SK-N-SH treated with all-trans-retinoic acid at 6 μM for 48 hours (cell line): ENCODE results near the gene CDIP1.

ENCODE experiments used
- ATAC-seq: fragments of 200-7000 bp; cut with Tn5 transposase; 3 replicates; pipeline ENCODE4 v1.9.1; 2020; ENCODE audit warnings: mild to moderate bottlenecking, moderate library complexity
- ARNTL ChIP-seq: fragments of 450-650 bp; formaldehyde crosslinking; IDR thresholded peaks from 2 replicates; pipeline ENCODE4 v1.5.0; 2020; ENCODE audit warnings: low read depth, mild to moderate bottlenecking, moderate library complexity, borderline replicate concordance
- BACH2 ChIP-seq: fragments of 250-450 bp; sonication (Bioruptor Pico); IDR thresholded peaks from 2 replicates; pipeline ENCODE4 v1.9.0; 2021; ENCODE audit warnings: mild to moderate bottlenecking, borderline replicate concordance
- CSDC2 ChIP-seq: fragments of 250-450 bp; sonication (Bioruptor Pico); IDR thresholded peaks from 2 replicates; pipeline ENCODE4 v1.5.0; 2020; ENCODE audit warnings: mild to moderate bottlenecking, moderate library complexity
- ISL1 ChIP-seq: fragments of 250-450 bp; sonication (Bioruptor Pico); IDR thresholded peaks from 2 replicates; pipeline ENCODE4 v2.1.2; 2022; ENCODE audit warnings: mild to moderate bottlenecking, moderate library complexity
- OSR1 ChIP-seq: fragments of 250-450 bp; sonication (Bioruptor Pico); IDR thresholded peaks from 2 replicates; pipeline ENCODE4 v1.8.0; 2022; ENCODE audit warnings: moderate library complexity, mild to moderate bottlenecking, inconsistent platforms
- SNAI2 ChIP-seq: fragments of 250-450 bp; sonication (Bioruptor Pico); IDR thresholded peaks from 2 replicates; pipeline ENCODE4 v1.5.0; 2020; ENCODE audit warnings: mild to moderate bottlenecking, moderate library complexity
- TCF4 ChIP-seq: fragments of 250-450 bp; sonication (Bioruptor Pico); IDR thresholded peaks from 2 replicates; pipeline ENCODE4 v1.8.0; 2021; ENCODE audit warnings: mild to moderate bottlenecking, moderate library complexity, borderline replicate concordance
- TOX ChIP-seq: fragments of 250-450 bp; sonication (Bioruptor Pico); IDR thresholded peaks from 2 replicates; pipeline ENCODE4 v1.8.0; 2021; ENCODE audit warnings: mild to moderate bottlenecking, moderate library complexity, borderline replicate concordance
- ZC3H10 ChIP-seq: fragments of 250-450 bp; sonication (Bioruptor Pico); IDR thresholded peaks from 2 replicates; pipeline ENCODE4 v1.5.1; 2021; ENCODE audit warnings: mild to moderate bottlenecking, moderate library complexity
- ZFP3 ChIP-seq: fragments of 250-450 bp; sonication (Bioruptor Pico); IDR thresholded peaks from 2 replicates; pipeline ENCODE4 v1.5.0; 2020; ENCODE audit warnings: mild to moderate bottlenecking, moderate library complexity
- ZFP30 ChIP-seq: fragments of 450-650 bp; formaldehyde crosslinking; IDR thresholded peaks from 2 replicates; pipeline ENCODE4 v1.5.0; 2022; ENCODE audit warnings: mild to moderate bottlenecking, moderate library complexity
- ZNF565 ChIP-seq: fragments of 450-650 bp; formaldehyde crosslinking; conservative IDR thresholded peaks from 2 replicates; pipeline ENCODE4 v1.5.0; 2020; ENCODE audit warnings: low read depth, mild to moderate bottlenecking, moderate library complexity
- ZNF70 ChIP-seq: fragments of 450-650 bp; formaldehyde crosslinking; IDR thresholded peaks from 2 replicates; pipeline ENCODE4 v1.5.0; 2020; ENCODE audit warnings: mild to moderate bottlenecking, moderate library complexity
- TF ChIP-seq, protein P1 (sequence below): fragments of 250-450 bp; sonication (Bioruptor Pico); IDR thresholded peaks from 2 replicates; pipeline ENCODE4 v1.5.1; 2020; ENCODE audit warnings: low read depth, mild to moderate bottlenecking, moderate library complexity
- TF ChIP-seq, protein P2 (sequence below): fragments of 250-450 bp; sonication (Bioruptor Pico); IDR thresholded peaks from 2 replicates; pipeline ENCODE4 v1.5.1; 2021; ENCODE audit warnings: mild to moderate bottlenecking, moderate library complexity
- TF ChIP-seq, protein P3 (sequence below): fragments of 250-450 bp; sonication (Bioruptor Pico); IDR thresholded peaks from 2 replicates; pipeline ENCODE4 v1.5.0; 2020; ENCODE audit warnings: mild to moderate bottlenecking, moderate library complexity
- TF ChIP-seq, protein P4 (sequence below): fragments of 250-450 bp; sonication (Bioruptor Pico); IDR thresholded peaks from 2 replicates; pipeline ENCODE4 v1.8.0; 2021; ENCODE audit warnings: low read depth, mild to moderate bottlenecking, moderate library complexity, borderline replicate concordance

Gene CDIP1

DNA sequence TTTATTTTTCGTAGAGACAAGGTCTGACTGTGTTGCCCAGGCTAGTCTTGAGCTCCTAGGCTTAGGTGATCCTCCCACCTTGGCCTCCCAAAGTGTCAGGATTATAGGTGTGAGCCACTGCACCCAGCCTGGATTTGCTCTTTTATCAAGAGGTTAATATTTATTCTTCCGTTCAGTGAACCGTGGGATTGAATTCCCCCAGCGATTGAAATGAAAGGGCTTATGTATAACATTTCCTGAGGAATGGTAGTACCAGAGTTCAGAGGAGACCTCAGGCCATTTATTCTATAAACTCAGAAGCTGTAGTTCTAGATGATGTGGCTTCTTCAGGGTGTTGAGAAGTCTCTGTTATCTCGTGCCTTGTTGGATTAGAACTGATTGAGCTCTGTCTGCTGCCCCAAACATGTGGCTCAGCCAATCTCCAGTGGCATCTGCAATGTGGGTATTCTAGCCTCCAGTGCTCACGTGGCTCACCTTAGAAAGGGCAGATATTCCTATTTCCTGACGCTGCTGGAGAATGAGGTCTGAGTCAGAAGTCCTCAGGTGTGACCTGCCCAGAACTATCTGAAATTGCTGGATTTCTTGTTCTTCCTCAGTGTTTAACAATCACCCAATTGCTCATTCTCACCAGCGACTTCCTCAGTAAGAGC lies 39.9 kb downstream of the CDIP1 start:
- no peak for ATAC-seq
- TF ChIP-seq ISL1 (CRISPR knock-in tag), result no peak
- TF ChIP-seq, protein P1, sequence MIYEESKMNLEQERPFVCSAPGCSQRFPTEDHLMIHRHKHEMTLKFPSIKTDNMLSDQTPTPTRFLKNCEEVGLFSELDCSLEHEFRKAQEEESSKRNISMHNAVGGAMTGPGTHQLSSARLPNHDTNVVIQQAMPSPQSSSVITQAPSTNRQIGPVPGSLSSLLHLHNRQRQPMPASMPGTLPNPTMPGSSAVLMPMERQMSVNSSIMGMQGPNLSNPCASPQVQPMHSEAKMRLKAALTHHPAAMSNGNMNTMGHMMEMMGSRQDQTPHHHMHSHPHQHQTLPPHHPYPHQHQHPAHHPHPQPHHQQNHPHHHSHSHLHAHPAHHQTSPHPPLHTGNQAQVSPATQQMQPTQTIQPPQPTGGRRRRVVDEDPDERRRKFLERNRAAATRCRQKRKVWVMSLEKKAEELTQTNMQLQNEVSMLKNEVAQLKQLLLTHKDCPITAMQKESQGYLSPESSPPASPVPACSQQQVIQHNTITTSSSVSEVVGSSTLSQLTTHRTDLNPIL (CRISPR knock-in tag), result no peak
- TF ChIP-seq ZFP3, result no peak
- TF ChIP-seq ZNF70 (CRISPR knock-in tag), result no peak
- TF ChIP-seq, protein P2, sequence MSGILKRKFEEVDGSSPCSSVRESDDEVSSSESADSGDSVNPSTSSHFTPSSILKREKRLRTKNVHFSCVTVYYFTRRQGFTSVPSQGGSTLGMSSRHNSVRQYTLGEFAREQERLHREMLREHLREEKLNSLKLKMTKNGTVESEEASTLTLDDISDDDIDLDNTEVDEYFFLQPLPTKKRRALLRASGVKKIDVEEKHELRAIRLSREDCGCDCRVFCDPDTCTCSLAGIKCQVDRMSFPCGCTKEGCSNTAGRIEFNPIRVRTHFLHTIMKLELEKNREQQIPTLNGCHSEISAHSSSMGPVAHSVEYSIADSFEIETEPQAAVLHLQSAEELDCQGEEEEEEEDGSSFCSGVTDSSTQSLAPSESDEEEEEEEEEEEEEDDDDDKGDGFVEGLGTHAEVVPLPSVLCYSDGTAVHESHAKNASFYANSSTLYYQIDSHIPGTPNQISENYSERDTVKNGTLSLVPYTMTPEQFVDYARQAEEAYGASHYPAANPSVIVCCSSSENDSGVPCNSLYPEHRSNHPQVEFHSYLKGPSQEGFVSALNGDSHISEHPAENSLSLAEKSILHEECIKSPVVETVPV (CRISPR knock-in tag), result no peak
- TF ChIP-seq BACH2 (CRISPR knock-in tag), result no peak
- TF ChIP-seq ZFP30 (CRISPR knock-in tag), result no peak
- TF ChIP-seq, protein P3, sequence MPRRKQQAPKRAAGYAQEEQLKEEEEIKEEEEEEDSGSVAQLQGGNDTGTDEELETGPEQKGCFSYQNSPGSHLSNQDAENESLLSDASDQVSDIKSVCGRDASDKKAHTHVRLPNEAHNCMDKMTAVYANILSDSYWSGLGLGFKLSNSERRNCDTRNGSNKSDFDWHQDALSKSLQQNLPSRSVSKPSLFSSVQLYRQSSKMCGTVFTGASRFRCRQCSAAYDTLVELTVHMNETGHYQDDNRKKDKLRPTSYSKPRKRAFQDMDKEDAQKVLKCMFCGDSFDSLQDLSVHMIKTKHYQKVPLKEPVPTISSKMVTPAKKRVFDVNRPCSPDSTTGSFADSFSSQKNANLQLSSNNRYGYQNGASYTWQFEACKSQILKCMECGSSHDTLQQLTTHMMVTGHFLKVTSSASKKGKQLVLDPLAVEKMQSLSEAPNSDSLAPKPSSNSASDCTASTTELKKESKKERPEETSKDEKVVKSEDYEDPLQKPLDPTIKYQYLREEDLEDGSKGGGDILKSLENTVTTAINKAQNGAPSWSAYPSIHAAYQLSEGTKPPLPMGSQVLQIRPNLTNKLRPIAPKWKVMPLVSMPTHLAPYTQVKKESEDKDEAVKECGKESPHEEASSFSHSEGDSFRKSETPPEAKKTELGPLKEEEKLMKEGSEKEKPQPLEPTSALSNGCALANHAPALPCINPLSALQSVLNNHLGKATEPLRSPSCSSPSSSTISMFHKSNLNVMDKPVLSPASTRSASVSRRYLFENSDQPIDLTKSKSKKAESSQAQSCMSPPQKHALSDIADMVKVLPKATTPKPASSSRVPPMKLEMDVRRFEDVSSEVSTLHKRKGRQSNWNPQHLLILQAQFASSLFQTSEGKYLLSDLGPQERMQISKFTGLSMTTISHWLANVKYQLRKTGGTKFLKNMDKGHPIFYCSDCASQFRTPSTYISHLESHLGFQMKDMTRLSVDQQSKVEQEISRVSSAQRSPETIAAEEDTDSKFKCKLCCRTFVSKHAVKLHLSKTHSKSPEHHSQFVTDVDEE, result no peak
- no peak for TF ChIP-seq ZC3H10 (CRISPR knock-in tag)
- no peak for TF ChIP-seq ARNTL (CRISPR knock-in tag)
- no peak for TF ChIP-seq OSR1 (CRISPR knock-in tag)
- TF ChIP-seq TCF4 (CRISPR knock-in tag), result no peak

DNA sequence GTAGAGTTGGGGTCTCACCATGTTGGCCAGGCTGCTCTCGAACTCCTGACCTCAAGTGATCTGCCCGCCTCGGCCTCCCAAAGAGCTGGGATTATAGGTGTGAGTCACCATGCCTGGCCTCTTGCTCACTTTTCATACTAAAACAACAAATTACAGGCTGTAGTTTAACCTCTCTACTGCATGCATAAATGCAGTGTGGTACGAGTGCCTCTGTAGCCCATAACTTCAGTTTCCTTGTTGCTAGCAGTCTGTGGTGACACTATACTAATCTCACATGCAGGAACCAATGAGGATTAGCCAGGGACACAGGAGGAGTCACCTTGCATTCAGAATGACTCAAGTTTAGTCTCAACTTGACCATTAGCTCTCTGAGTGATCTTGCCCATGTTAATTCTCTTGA lies 42.3 kb downstream of the CDIP1 start:
- TF ChIP-seq BACH2 (CRISPR knock-in tag) (no peak), OSR1 (CRISPR knock-in tag) (no peak), ISL1 (CRISPR knock-in tag) (no peak), CSDC2 (no peak), ZC3H10 (CRISPR knock-in tag) (no peak), TOX (CRISPR knock-in tag) (no peak), ZNF70 (CRISPR knock-in tag) (no peak), ZNF565 (no peak)
- TF ChIP-seq, protein P1 (CRISPR knock-in tag), result no peak
- TF ChIP-seq, protein P2 (CRISPR knock-in tag), result no peak
- ATAC-seq, result peak; percentile 6; the same call in 2 of the 3 replicates

DNA sequence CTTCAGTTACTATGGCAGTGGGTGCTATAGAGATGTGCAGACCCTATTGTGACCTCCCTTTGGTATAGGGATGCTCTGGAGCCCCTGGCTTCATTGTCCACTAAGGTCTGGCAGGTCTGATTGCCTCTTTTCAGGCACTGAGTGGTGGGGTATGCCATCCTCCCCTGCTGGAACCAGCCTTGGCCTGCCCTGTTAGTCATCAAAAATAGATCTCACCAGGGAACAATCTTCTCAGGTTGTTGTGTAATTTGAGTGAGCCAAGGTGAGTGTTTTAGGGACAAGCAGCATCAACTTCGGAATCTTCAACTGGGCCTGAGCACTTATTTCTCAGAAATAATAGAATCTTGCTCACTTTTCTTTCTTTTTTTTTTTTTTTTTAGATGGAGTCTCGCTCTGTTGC lies 42.8 kb downstream of the CDIP1 start:
- ATAC-seq, result no peak
- TF ChIP-seq ZC3H10 (CRISPR knock-in tag) (no peak), ZFP30 (CRISPR knock-in tag) (no peak), SNAI2 (CRISPR knock-in tag) (no peak), CSDC2 (no peak), ISL1 (CRISPR knock-in tag) (no peak), TCF4 (CRISPR knock-in tag) (no peak), OSR1 (CRISPR knock-in tag) (no peak)
- TF ChIP-seq, protein P4, sequence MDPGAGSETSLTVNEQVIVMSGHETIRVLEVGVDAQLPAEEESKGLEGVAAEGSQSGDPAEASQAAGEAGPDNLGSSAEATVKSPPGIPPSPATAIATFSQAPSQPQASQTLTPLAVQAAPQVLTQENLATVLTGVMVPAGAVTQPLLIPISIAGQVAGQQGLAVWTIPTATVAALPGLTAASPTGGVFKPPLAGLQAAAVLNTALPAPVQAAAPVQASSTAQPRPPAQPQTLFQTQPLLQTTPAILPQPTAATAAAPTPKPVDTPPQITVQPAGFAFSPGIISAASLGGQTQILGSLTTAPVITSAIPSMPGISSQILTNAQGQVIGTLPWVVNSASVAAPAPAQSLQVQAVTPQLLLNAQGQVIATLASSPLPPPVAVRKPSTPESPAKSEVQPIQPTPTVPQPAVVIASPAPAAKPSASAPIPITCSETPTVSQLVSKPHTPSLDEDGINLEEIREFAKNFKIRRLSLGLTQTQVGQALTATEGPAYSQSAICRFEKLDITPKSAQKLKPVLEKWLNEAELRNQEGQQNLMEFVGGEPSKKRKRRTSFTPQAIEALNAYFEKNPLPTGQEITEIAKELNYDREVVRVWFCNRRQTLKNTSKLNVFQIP, result no peak
- TF ChIP-seq, protein P1 (CRISPR knock-in tag), result no peak
- TF ChIP-seq, protein P2 (CRISPR knock-in tag), result no peak
